ENCODE data around the gene DNAH17.

- TF ChIP-seq POLR2AphosphoS5 (IDR thresholded peaks at IDR 0.05) (no peak), POLR2A (IDR thresholded peaks at IDR 0.05) (no peak), CTCF (IDR thresholded peaks at IDR 0.05) (no peak), EP300 (IDR thresholded peaks at IDR 0.05; ENCODE audit: low read depth) (no peak)
These were observed 108.8 kb downstream of the DNAH17 start for GRCh38 chr17:78468366-78468765.

Data from transverse colon (tissue), 4 donors.